HepG2 (cell line): ENCODE results near the gene SYNDIG1. TPM values are rescaled to one million over a fixed set of nuclear protein-coding genes. Genes with fewer than 3 reads are reported as not detected.

Experiments
- ATAC-seq: fragments of 200-7000 bp; cut with Tn5 transposase; 3 replicates; pipeline ENCODE4 v1.9.1; 2020; ENCODE audit warnings: mild to moderate bottlenecking, moderate library complexity
- BruUV-seq: library from RNA; stranded (reverse); fragments of 400-500 nt; replicated peaks from 2 replicates; lab custom pipeline; 2021; lab: Mats Ljungman, UMichigan
- CTCF ChIA-PET: fragments of 300-600 bp; formaldehyde crosslinking; extraction: SDS; loops from one replicate; lab custom pipeline; 2021; ENCODE audit warnings: low total read pairs, inconsistent platforms, low intra/inter-chr PET ratio; lab: Yijun Ruan, JAX
- POLR2A ChIA-PET: fragments of 350-600 bp; sonication (Branson Sonifier 250); formaldehyde crosslinking; loops from one replicate; lab custom pipeline; 2020; ENCODE audit warnings: antibody characterized with exemption, inconsistent platforms; lab: Yijun Ruan, JAX
- DNase-seq: peaks from one replicate; pipeline ENCODE4 v3.0.0-alpha.2; 2015; ENCODE audit warnings: low spot score
- FAIRE-seq: peaks from 3 replicates; lab custom pipeline; 2011; peaks lifted over from hg19 to GRCh38; lab: Jason Lieb, UNC
- H2AFZ ChIP-seq: one replicate; pipeline ENCODE4 v1.6.1; 2011; ENCODE audit warnings: low read length, inconsistent platforms
- H3K27ac ChIP-seq: fragments of 300-600 bp; 3 replicates; pipeline ENCODE4 v1.8.0; 2011; ENCODE audit warnings: mixed run types, mild to moderate bottlenecking, mixed read lengths, low read length, inconsistent platforms; ENCODE audit not compliant: insufficient read depth; ENCODE audit errors: extremely low read length
- H3K27me3 ChIP-seq, 2 experiments: fragments of 200-600 bp in 1 of 2; 2 replicates in 1 of 2; 3 replicates in 1 of 2; pipeline versions ENCODE4 v1.6.0 to v1.8.0; 2011; ENCODE audit warnings: low read length in 2 of 2, mild to moderate bottlenecking in 2 of 2, moderate library complexity in 2 of 2, inconsistent platforms in 1 of 2; ENCODE audit not compliant: insufficient read depth in 2 of 2, control insufficient read depth in 1 of 2
- H3K36me3 ChIP-seq, 2 experiments: fragments of 200-600 bp in 1 of 2; replicated peaks in 1 of 2; 2 replicates in 1 of 2; 3 replicates in 1 of 2; pipeline versions ENCODE4 v1.5.1 to v1.8.0; 2011; ENCODE audit warnings: low read length in 2 of 2, inconsistent platforms in 1 of 2; ENCODE audit not compliant: insufficient read depth in 2 of 2, control insufficient read depth in 1 of 2
- H3K4me1 ChIP-seq: 2 replicates; pipeline ENCODE4 v1.5.1; 2012; ENCODE audit warnings: low read length, inconsistent platforms; ENCODE audit not compliant: insufficient read depth
- H3K4me2 ChIP-seq: 2 replicates; pipeline ENCODE4 v1.6.0; 2011; ENCODE audit warnings: low read depth, low read length, inconsistent platforms
- H3K4me3 ChIP-seq, 3 experiments: fragments of 200-600 bp in 1 of 3; sonication (generic), shearing (Covaris generic) in 1 of 3; replicated peaks in 1 of 3; 2 replicates each; pipeline ENCODE4 v1.5.1; 2011 to 2016; ENCODE audit warnings: low read length in 3 of 3, inconsistent platforms in 2 of 3, low read depth in 2 of 3, mild to moderate bottlenecking in 2 of 3, control low read depth in 1 of 3, mixed read lengths in 1 of 3; ENCODE audit not compliant: insufficient read depth in 1 of 3
- H3K79me2 ChIP-seq: one replicate; pipeline ENCODE4 v1.6.1; 2011; ENCODE audit warnings: low read length, inconsistent platforms; ENCODE audit not compliant: insufficient read depth
- H3K9ac ChIP-seq: 2 replicates; pipeline ENCODE4 v1.6.0; 2011; ENCODE audit warnings: mild to moderate bottlenecking, low read depth, low read length, inconsistent platforms; ENCODE audit not compliant: insufficient read depth
- H3K9me3 ChIP-seq: 2 replicates; pipeline ENCODE4 v1.5.1; 2012; ENCODE audit warnings: mild to moderate bottlenecking, low read length
- H4K20me1 ChIP-seq: 2 replicates; pipeline ENCODE4 v1.6.0; 2011; ENCODE audit warnings: inconsistent platforms, mild to moderate bottlenecking, low read length, moderate library complexity; ENCODE audit not compliant: insufficient read depth
- EED ChIP-seq: sonication (generic); formaldehyde crosslinking; IDR thresholded peaks from 2 replicates; pipeline ENCODE4 v1.5.0; 2020; ENCODE audit warnings: mild to moderate bottlenecking, missing genetic modification reagents
- NFAT5 ChIP-seq: sonication (generic); formaldehyde crosslinking; IDR thresholded peaks from 2 replicates; pipeline ENCODE4 v1.4.0; 2020; ENCODE audit warnings: missing genetic modification reagents
- SKI ChIP-seq: fragments of 450-650 bp; IDR thresholded peaks from one replicate; pipeline ENCODE4 v1.6.1; 2018; ENCODE audit warnings: mild to moderate bottlenecking; ENCODE audit not compliant: partially characterized antibody
- ZNF331 ChIP-seq: sonication (generic); formaldehyde crosslinking; IDR thresholded peaks from 2 replicates; pipeline ENCODE4 v1.4.0; 2020; ENCODE audit warnings: missing genetic modification reagents
- ZNF431 ChIP-seq: sonication (generic); formaldehyde crosslinking; IDR thresholded peaks from 2 replicates; pipeline ENCODE4 v1.9.0; 2022; ENCODE audit warnings: missing genetic modification reagents, low read depth, mild to moderate bottlenecking, borderline replicate concordance
- WGBS: methylation state at CpG from one replicate; pipeline ENCODE4 v1.1.6; 2017; ENCODE audit warnings: low lambda C conversion rate; 5-methylcytosine and 5-hydroxymethylcytosine counted together
- in situ Hi-C: cut with HindIII; loops from 2 replicates; pipeline ENCODE4 v1.10.0; 2017; ENCODE audit warnings: low pct_unique_long_range_greater_than_20kb; ENCODE audit not compliant: extremely low pct_ligation_motif_present
- intact Hi-C: fragments of 100-400 bp; cut with micrococcal nuclease; formaldehyde crosslinking; loops from one replicate; pipeline ENCODE4 v1.10.0; 2022; ENCODE audit not compliant: unreplicated experiment
- polyA plus RNA-seq, 8 experiments: library from polyadenylated mRNA; depleted of rRNA in 3 of 8; stranded (reverse) in 7 of 8; unstranded in 1 of 8; fragments of >200 nt; fragmentation: Illumina TruSeq in 4 of 8; extraction: Trizol in 4 of 8; gene quantifications; 2 replicates each; pipeline versions ENCODE4 v1.2.1 to v1.2.3, GENCODE V29; 2011 to 2016; ENCODE audit warnings: low read depth in 4 of 8, missing spikeins in 1 of 8, mixed read lengths in 1 of 8; ENCODE audit not compliant: insufficient read depth in 1 of 8
- total RNA-seq, 5 experiments: library from RNA; depleted of rRNA; stranded (reverse); fragments of >200 nt; fragmentation: Illumina TruSeq; extraction: Trizol; gene quantifications; 2 replicates each; pipeline ENCODE4 v1.2.3, GENCODE V29; 2016; ENCODE audit warnings: low read depth in 1 of 5

The SYNDIG1 gene
- total and polyA plus RNA-seq, 2 of the 13 experiments (the other 11 are each of a cell fraction or from before 2014, with no cell fraction given), result not detected

GRCh38 chr20:24546232-24546892, 76.9 kb downstream of the SYNDIG1 start:
- no TSS peak for BruUV-seq
- CTCF ChIA-PET, result no interaction called here

More at GRCh38 chr20:24546232-24546892, 76.9 kb downstream of the SYNDIG1 start:
- H3K27ac ChIP-seq, result no peak overlapping the region
- H3K9me3 ChIP-seq, result no peaks in the 10 kb centered on the region
- no peaks in the 10 kb centered on the region for H4K20me1 ChIP-seq
- H3K4me1 ChIP-seq, result no peaks in the 10 kb centered on the region
- no peak overlapping the region for H2AFZ ChIP-seq
- H3K27me3 ChIP-seq, result peaks cover 1 to 25% of the 10 kb centered on the region in 2 experiments; a peak in 4 of 5 replicates
- intact Hi-C loops, result no loop called here
- WGBS, result 0% methylated on average over 2 of the region's 2 CpGs
- no peak for TF ChIP-seq NFAT5
- TF ChIP-seq ZNF431, result no peak
- TF ChIP-seq EED (CRISPR knock-in tag), result no peak
- peak; percentile 83 for TF ChIP-seq ZNF331 (CRISPR knock-in tag)
- TF ChIP-seq SKI, result no peak
- in situ Hi-C loops, result no loop called here
- no peak for DNase-seq
- no peak overlapping the region for H3K4me3 ChIP-seq
- H3K9ac ChIP-seq, result no peak overlapping the region
- H3K79me2 ChIP-seq, result no peaks in the 10 kb centered on the region
- no peak overlapping the region for H3K4me2 ChIP-seq
- ATAC-seq, result no peak
- H3K36me3 ChIP-seq, result no peaks in the 10 kb centered on the region
- POLR2A ChIA-PET, result no interaction called here
- no peak for FAIRE-seq
